Measurements from ENCODE around the gene ADSS2.
A peak's percentile ranks its signal among the peaks of the same experiment; 100 is the strongest.

ADSS2 gene

DNA sequence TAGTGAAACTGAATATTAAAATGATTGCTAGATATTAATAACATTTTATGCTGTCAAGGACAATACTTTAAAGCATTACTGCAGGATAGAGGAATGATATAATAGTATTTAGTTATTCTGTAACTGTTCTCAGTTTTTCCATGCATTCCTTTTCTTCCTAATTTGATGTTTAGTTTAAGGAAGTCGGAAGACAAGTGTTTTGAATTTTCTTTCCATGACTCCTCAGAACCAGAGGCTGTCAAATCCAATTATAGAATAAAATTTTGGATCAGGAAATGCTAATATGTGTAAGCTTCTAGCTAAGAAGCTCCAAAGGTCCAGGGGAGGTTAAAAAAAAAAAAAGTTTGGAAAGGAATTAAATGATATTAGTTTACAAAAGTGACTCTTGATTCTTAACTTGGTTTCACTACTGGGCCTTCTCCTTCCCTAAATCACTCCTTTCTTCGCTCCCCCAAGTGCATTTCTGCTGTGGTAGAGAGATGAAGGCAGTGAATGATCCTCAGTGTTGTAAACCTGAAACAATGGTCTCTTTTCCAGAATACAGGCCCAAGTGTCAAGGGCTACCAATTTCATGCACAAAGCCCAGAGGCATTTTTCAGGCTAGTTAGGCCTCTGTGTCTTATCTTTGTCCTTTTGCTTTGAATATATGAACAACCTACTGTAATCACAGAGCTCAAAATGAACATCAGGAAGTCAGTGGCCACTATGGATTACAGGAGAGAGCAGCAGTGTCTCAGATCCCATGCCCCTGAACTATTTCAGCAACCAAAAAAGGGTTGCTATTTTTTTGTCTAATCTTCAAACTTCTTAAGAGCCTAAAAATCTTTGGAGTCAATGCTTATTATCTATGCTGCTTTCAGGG is 6.2 kb downstream of the ADSS2 start:
- DNase-seq (ENCODE audit: low spot score), result peak; percentile 14

DNA sequence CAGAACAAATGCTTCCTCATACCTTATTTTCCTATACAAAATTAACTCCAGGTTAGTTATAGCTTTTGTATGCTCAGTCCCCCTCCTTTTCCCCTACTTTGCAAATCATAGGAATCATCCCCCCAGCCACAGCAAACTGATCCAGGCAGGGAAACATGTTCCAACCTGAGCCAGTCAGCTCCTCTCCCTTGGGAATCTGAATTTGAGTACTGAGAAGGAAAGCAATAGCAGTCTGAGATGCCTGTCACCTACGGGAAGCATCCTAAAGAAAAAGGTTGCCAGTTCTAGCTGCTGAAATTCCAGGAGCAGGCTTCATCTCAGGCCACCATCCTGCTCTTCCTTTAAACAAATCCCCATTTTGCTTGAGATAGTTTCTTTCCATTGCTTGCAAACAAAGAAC is 6.9 kb downstream of the ADSS2 start:
- DNase-seq (ENCODE audit: low spot score), result peak; percentile 20

DNA sequence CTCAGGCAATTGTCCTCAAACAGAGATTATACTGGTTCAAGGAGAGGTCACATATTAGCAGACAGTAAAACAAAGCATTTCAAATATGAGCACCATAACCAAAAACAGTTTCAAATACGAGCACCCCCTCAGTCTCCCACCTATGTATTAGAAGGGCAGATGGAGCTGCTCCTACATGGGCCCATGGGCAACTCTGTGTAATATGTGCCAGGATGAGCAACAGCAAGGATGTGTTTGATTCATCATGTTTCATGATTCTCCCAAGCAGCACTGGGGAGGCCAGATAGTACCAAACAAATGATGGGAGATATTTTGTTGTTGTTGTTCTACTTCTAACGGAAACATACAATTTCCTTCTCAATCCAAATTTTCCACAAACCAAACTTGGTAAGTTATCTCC is 8.9 kb downstream of the ADSS2 start:
- no peak for DNase-seq (ENCODE audit: low spot score)

DNA sequence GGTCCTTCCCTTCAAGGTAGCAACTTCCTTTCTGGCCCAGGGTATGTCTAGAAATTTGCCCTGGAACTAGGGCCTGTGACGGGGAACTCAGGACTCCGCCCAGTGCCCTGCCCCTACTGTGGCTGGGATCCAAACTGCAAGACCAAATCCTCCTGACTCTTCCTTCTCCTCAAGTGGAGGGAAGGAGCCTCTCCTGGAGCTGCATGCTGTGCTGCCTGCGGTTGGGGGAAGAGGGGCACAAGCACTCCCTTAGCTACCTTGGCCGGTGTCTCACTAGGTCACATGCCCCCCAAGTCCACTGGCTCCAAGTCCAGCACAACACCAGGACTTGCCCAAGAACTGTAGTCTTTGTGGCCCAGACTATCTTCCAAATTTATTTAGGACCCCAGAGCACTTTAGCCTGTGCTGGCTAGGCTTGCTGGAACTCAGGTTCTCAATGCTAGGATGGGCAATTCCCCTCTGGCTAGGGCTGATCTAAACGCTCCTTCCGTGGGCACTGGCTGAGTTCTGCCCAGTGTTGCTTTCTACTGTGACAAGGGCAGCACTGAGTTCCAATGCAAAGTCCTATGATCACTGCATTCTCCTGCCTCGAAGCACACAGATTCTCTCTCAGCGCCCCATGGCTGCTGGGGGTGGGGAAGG is 12.2 kb downstream of the ADSS2 start:
- DNase-seq (ENCODE audit: low spot score), result no peak

DNA sequence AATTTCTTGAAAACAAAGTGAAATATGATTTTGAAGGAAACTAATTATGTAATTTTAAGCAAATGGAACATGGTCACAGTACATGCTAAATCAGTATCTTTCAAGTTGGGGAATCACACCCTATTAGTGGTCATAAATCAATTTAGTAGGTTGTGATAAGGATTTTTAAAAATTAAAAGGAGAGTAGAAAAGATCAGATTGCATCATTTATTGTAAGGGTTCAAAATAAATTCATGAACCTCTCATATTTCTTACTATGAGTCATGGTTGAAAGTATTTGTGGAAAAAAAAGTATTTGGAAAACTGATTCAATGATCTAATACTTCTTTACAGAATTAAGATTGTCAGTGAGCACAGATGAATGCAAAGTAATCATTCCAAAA is 14.6 kb downstream of the ADSS2 start:
- peak; percentile 44 for DNase-seq (ENCODE audit: low spot score)

DNA sequence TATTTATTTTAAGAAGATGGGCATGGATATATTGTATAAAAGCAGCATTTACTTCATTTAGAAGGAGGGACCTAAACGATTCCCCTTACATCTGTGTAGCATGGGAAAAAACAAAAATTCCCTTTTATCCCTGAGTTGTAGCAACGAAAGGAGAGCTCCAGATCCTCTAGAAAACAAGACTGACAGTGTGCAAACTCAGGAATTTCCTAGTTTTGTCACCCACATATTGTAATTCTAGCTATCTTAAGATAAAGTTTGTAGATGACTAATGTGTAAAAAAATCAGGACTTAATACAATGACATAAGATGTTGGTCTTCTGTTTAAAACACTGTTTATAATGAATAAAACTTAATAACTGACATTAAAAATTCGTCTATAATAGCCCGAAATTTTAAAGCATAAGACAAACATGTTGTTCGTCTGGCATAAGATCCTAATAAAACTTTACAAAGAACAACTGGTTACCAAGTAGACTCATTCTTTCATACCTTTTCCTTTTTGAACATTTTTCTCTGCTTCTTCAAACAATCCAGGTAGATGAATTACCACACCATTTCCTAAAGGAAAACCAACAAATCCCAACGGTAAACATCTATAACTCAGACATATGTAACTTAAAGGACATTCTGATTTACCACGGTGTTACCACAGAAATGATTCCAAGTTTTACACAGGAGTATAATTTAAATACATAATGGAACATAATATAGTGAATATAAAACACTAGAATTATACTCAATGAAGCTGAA is 15.2 kb downstream of the ADSS2 start:
- DNase-seq (ENCODE audit: low spot score), result no peak

DNA sequence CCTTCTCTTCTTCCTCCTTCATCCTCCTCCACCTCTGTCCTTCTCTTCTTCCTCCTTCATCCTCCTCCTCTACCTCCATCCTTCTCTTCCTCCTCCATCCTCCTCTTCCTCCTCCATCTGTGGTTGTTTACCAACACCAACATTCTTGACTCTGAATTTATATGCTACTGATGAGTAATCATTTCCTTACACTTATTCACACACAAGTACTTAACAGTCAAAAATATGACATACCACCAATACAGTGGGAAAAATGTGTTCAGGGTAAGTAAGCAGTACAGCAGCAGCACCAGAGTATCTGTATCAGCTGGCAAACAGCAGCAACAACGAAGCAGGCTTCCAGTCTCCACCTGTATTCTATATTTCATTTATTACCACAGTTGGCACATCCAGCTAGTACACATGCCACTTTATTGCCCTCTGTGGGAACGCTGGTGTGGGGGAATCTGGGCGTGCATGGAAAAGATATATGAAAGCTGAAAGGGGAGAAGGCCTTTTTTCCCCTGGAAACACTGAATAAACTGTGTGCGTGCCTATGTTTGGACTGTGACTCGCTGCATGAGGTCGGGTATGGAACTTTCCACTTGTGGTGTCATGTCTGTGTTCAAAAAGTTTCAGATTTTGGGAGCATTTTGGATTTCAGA is 16.0 kb downstream of the ADSS2 start:
- peak; percentile 35 for DNase-seq (ENCODE audit: low spot score)

DNA sequence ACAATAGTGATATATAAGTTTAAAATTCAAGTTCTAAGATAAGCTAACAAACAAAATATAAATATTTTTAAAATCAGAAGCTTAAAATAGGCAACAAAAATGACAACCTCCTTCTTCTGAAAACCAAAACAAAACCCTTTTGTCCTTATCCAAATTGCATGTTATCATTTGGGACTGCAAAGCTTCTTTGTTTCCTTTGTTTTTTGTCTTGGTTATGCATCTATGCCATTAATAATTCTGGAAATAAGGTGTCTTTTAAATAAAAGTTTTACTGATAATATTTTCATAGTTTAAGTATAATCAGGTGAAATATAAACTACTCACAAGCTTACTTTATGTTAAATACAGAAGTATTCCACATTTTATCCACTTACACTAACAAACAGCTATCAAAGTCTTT is 20.5 kb downstream of the ADSS2 start:
- DNase-seq (ENCODE audit: low spot score), result no peak

DNA sequence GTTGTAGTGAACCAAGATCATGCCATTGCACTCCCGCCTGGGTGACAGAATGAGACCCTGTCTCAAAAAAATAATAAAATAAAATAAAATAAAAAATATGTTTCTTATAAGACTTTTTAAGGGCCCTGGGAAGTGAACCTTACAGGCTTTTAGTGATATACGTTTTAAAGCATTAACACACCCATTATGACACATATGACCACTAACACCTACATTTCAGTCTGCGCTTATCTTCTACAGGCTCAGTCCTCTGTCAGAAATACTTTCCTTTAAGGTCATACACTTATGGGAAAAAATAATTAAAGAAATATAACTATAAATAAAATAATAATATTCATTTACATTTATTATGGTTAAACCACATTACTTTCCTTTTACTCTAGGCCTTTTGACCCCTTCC is 21.9 kb downstream of the ADSS2 start:
- no peak for DNase-seq (ENCODE audit: low spot score)

DNA sequence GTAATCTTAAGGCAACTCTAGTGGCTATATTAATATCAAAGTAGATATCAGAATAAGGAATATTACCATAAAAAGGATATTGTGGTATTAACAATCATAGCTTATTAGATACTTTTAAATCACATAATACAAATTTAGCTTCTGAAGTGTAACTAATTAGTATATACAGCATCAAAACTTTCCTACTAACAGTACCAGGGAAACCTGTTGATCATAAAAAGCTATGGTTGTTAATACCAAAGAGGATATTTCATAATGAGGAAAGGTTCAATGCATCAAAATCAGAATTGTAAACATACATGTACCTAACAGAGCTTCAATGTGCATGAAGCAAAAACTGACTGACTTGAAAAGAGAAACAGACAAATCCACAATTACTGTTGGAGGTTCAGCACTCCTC is 24.1 kb downstream of the ADSS2 start:
- no peak for DNase-seq (ENCODE audit: low spot score)

DNA sequence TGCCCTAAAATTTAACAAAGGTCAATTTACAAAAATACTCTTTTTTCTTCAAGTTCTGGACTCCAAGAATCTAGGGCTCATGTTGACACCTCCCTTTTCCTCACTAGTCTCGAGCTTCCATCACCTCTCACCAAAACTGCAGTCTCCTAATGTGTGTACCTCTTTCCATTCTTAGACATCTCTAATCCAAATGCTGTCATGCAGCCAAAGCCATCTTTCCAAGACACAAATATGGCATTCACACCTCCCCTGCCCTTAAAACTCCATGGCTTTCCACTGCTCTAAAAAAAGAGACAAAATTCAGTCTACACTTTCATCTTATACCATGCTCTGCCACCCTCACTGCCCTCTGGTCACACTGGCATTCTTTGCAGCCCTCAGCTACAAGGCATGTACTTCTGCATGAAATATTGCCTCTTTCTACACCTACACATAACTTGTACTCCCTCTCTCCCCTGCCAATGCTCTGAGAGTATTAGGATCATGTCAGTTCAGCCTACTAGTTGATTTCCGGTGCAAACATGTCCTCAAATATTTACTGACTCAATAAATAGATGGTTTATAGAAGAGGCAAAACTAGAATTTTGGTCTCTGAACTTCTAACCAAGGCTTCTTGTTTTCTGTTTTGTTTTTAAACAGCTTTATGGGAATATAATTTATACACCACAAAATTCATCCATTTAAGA is 26.9 kb downstream of the ADSS2 start:
- DNase-seq (ENCODE audit: low spot score), result no peak

DNA sequence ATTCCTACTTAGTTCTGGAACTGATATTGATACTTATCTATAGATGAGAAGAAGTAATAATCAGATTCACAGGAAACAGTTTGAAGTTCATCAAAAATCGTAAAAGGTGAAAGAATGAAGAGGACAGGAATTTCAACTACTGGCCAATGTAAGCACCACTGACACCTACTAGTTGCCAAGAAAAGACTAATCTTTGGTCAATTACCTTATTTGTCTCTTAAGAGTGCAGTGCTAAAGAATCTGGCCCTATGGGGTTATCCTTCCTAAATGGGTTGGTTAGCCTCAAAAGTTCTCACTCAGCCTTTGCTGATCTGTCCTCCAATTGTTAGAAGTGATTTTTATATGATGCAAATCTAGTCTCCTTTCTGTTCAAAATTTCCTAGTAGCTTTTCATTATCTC is 29.5 kb downstream of the ADSS2 start:
- no peak for DNase-seq (ENCODE audit: low spot score)

DNA sequence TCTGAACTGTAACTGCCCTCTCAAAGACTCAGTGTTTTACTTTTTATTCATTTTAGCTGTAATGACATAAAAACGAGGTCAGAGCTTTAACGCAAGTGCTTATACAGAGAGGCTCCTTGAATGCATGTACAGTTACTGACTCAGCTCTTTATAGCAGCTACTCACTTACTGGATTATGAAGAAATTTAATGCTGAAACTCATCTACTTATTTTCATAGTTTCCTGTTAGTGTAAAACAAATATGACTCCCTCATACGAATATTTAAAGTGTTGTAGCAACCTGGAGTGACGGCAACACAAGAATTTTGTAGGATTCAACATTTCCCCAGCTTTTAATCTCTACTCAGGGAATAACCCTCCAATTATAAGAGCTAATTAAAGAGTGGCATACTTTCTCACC is 32.7 kb downstream of the ADSS2 start:
- DNase-seq (ENCODE audit: low spot score), result no peak

DNA sequence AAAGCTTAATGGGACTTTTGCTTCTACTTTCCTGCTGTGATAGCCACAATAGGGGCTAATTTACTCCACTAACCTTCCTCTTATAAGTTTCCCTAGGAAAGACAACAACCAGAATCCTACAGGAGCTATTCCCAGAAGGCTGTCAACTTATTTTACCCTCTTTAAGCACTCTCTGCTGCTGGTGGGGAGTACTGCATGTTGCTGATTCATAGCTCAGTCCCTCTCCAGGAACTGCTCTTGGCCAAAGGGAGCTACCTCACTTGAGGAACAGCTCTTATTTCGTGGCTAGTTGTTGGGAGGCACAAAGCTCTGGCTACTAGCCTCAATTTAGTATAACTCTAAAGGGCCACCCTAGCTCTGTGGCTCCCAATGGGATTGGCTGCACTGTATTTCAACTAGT is 37.2 kb downstream of the ADSS2 start:
- peak; percentile 66 for DNase-seq (ENCODE audit: low spot score)

DNA sequence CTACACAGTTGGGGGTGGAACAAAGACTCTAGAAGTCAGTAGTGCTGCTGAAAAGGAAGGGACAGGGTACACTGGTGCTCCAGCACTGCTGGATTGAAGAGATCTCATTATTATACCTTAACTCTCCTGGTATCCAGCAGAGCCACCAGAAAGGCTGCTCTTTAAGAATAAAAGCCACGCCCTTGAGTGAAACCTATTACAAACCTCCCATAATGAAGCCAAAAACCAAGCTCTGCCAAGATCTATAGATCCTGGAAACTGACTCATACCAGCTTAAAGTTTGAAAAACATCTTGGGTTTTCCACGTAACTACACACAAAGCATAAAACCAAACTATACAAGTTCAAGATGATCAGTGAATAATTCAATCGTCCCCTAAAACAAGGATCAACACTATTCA is 38.0 kb downstream of the ADSS2 start:
- DNase-seq (ENCODE audit: low spot score), result no peak

DNA sequence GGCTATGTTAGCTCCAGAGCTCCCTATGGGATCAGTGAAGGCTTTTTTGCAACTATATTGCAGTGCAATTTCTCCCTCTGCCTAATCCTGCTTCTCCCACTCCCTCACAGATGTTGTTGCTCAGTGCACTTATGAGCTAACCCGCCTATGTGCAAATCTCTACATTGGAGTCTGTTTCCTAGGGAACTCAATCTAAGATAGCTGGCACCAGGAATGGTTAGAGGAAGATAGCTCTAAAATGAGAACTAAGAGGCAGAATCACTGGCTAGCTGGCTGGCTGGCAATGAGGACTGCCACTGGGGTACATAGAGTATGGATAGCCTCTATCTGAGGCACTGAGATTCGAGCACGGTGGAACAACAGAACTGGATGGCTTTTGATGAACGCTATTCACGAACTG is 39.5 kb downstream of the ADSS2 start:
- DNase-seq (ENCODE audit: low spot score), result no peak

DNA sequence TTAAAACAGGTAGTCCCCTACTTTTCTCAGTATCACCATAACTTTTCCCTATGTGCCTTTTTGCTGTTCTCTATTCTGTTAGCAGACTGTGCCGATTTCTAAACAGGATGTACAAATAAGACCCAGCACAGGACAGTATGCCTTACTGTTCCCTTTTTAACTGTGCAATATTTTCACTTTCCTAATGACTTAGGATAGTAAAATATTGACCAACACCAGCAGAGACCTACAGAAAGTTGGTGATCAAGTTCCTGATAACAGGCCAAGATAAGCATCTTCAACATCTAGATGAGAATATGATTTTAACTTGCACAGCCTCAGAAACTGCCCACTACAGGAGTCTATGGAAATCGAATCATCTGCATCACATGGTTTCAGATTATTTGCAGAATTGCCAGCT is 42.0 kb downstream of the ADSS2 start:
- DNase-seq (ENCODE audit: low spot score), result no peak

DNA sequence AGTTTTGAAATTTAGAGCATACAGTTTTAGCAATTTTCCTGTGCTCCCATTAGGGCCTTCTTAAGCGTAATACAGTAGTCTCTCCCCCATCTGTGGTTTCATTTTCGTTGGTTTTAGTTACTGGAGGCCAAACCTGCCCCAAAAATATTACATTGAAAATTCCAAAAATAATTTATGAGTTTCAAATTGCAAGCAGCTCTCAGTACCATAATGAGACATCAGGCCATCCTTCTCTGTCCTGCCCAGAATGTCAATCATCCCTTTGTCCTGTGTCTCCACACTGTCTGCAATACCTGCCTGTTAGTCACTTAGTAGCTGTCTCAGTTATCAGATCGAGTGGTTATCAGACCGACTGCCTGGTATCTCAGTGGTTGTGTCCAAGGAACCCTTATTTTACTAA is 45.4 kb downstream of the ADSS2 start:
- no peak for DNase-seq (ENCODE audit: low spot score)

DNA sequence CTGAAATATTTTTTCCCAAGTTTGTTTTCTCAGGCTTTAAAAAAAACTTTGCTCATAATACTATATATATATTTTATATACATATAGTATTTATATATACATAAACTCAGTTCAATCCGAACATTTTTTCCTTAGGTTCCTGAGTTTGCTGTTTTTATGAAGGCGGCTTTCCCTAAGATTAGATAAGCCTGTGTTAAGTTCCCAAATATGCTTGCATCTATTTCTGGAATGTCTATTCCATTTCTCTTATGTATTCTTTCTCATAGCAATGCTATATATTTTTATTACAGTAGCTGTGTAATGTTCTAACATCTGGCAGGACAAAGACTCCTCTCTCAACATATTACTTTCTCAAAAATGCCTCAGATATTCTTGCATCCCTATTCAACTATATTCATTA is 45.9 kb downstream of the ADSS2 start:
- no peak for DNase-seq (ENCODE audit: low spot score)

DNA sequence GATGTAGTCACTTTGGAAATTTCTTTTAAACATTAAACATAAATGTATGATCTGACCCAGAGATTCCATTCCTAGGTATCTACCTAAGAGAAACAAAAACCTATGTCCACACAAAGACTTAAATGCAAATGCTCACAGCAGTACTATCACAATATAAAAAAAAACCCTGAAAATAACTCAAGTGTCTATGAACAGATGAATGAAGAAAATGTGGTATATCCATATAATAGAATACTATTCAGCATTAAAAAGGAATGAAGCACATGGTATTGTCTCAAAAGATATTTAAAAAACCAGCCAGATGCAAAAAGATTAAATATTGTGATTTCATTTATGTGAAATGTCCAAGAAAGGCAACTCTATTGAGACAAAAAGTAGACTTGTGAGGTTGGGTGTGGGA is 48.3 kb downstream of the ADSS2 start:
- no peak for DNase-seq (ENCODE audit: low spot score)

DNA sequence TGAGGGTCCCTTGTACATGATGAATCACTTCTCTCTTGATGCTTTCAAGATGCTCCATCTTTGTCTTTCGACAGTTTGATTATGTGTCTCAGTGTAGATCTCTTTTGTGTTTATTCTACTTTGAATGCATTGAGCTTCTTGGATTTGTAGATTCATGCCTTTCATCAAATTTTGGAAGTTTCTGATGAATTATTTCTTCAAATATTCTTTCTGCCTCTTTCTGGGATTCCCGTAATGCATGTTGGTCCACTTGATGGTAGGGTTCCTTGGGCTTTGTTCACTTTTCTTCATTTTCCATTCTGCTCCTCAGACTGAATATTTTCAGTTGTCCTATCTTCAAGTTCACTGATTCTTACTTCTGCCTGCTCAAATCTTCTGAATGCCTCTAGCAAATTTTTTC is 50.7 kb downstream of the ADSS2 start:
- no peak for DNase-seq (ENCODE audit: low spot score)

DNA sequence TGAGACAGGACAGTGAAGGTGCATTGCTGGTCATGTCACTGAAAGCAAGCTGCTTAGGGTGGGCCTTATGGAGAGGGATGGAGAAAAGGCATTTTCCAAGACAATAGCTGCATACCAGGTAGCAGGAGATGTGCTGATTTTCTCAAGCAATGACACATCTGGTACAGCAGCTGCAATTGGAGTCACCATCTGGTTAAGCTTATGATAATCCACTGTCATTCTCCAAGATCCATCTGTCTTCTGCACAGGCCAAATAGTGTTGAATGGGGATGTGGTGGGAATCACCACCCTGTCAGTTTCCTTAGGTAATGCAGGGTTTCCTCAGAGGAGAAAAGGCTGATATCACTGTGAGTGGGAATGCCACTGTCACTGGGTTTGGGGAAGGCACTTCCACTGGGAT is 54.6 kb downstream of the ADSS2 start:
- no peak for DNase-seq (ENCODE audit: low spot score)
